ENCODE results near the gene SPTLC3.

Gene SPTLC3

GRCh38 chr20:13159889-13160288, 151.1 kb downstream of the SPTLC3 start:
- TF ChIP-seq EP300 (IDR thresholded peaks at IDR 0.05; ENCODE audit: borderline replicate concordance) (no peak), FOXM1 (IDR thresholded peaks at IDR 0.05; ENCODE audit: borderline replicate concordance, low read depth) (no peak), CEBPB (IDR thresholded peaks at IDR 0.05) (no peak), CREB1 (IDR thresholded peaks at IDR 0.05; ENCODE audit: low read depth) (no peak), ZBTB7A (IDR thresholded peaks at IDR 0.05; ENCODE audit: low read depth) (no peak), TAF1 (IDR thresholded peaks at IDR 0.05; ENCODE audit: low read depth) (no peak), TCF12 (IDR thresholded peaks at IDR 0.05; ENCODE audit: low read depth) (no peak), NFIC (IDR thresholded peaks at IDR 0.05) (no peak)
- TF ChIP-seq, protein P1, sequence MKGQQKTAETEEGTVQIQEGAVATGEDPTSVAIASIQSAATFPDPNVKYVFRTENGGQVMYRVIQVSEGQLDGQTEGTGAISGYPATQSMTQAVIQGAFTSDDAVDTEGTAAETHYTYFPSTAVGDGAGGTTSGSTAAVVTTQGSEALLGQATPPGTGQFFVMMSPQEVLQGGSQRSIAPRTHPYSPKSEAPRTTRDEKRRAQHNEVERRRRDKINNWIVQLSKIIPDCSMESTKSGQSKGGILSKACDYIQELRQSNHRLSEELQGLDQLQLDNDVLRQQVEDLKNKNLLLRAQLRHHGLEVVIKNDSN (IDR thresholded peaks at IDR 0.05), result no peak

GRCh38 chr20:13165203-13165602, 156.4 kb downstream of the SPTLC3 start:
- TF ChIP-seq TAF1 (IDR thresholded peaks at IDR 0.05; ENCODE audit: low read depth) (no peak), EP300 (IDR thresholded peaks at IDR 0.05; ENCODE audit: borderline replicate concordance) (no peak), CREB1 (IDR thresholded peaks at IDR 0.05; ENCODE audit: low read depth) (no peak), CEBPB (IDR thresholded peaks at IDR 0.05) (no peak), YY1 (IDR thresholded peaks at IDR 0.05; ENCODE audit: low read depth) (no peak), TCF12 (IDR thresholded peaks at IDR 0.05; ENCODE audit: low read depth) (no peak), FOXM1 (IDR thresholded peaks at IDR 0.05; ENCODE audit: borderline replicate concordance, low read depth) (no peak), RAD21 (IDR thresholded peaks at IDR 0.05; ENCODE audit: low read depth) (no peak), NFIC (IDR thresholded peaks at IDR 0.05) (no peak), REST (IDR thresholded peaks at IDR 0.05; ENCODE audit: low read depth) (no peak), TEAD4 (IDR thresholded peaks at IDR 0.05) (no peak), EGR1 (IDR thresholded peaks at IDR 0.05) (no peak), ZBTB7A (IDR thresholded peaks at IDR 0.05; ENCODE audit: low read depth) (no peak)
- TF ChIP-seq, protein P1 (IDR thresholded peaks at IDR 0.05), result no peak
- TF ChIP-seq, protein P2, sequence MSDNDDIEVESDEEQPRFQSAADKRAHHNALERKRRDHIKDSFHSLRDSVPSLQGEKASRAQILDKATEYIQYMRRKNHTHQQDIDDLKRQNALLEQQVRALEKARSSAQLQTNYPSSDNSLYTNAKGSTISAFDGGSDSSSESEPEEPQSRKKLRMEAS (IDR thresholded peaks at IDR 0.05), result no peak

- TF ChIP-seq ZBTB7A (IDR thresholded peaks at IDR 0.05; ENCODE audit: low read depth) (no peak), EGR1 (IDR thresholded peaks at IDR 0.05) (no peak), YY1 (IDR thresholded peaks at IDR 0.05; ENCODE audit: low read depth) (no peak), REST (IDR thresholded peaks at IDR 0.05; ENCODE audit: low read depth) (no peak), FOXM1 (IDR thresholded peaks at IDR 0.05; ENCODE audit: borderline replicate concordance, low read depth) (no peak), TCF12 (IDR thresholded peaks at IDR 0.05; ENCODE audit: low read depth) (no peak), CREB1 (IDR thresholded peaks at IDR 0.05; ENCODE audit: low read depth) (no peak), RAD21 (IDR thresholded peaks at IDR 0.05; ENCODE audit: low read depth) (no peak), TAF1 (IDR thresholded peaks at IDR 0.05; ENCODE audit: low read depth) (no peak), CEBPB (IDR thresholded peaks at IDR 0.05) (no peak), TEAD4 (IDR thresholded peaks at IDR 0.05) (no peak), NFIC (IDR thresholded peaks at IDR 0.05) (no peak), EP300 (IDR thresholded peaks at IDR 0.05; ENCODE audit: borderline replicate concordance) (no peak)
- TF ChIP-seq, protein P2 (IDR thresholded peaks at IDR 0.05), result no peak
- TF ChIP-seq, protein P1 (IDR thresholded peaks at IDR 0.05), result no peak
Observed at GRCh38 chr20:13166011-13166410, 157.2 kb downstream of the SPTLC3 start.

DNA sequence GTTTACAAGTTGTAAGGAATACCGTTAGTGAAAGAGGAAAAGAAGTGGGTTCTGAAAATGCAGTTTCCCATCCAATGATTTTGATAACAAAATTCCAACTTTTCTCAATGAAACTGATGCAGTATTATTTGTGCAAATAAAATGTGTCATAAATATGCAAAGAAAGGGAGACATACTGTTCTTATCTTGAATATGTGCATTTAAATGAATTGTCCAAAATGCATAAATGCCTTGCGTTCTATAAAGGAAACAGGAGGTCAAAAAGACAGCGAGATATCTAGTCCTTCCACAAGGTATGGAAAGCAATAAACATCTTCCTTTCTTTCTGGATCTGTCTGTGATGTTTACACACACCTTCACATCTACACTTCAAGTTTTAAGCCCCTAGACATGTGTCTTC, 157.7 kb downstream of the SPTLC3 start:
- TF ChIP-seq EP300 (IDR thresholded peaks at IDR 0.05; ENCODE audit: borderline replicate concordance) (no peak), REST (IDR thresholded peaks at IDR 0.05; ENCODE audit: low read depth) (no peak), TCF12 (IDR thresholded peaks at IDR 0.05; ENCODE audit: low read depth) (no peak), RAD21 (IDR thresholded peaks at IDR 0.05; ENCODE audit: low read depth) (no peak), EGR1 (IDR thresholded peaks at IDR 0.05) (no peak), ZBTB7A (IDR thresholded peaks at IDR 0.05; ENCODE audit: low read depth) (no peak)

Data from Ishikawa (cell line).